HG02840 (cell line): ENCODE measurements around the gene PDE8A.

Experiments
- ATAC-seq: cut with Tn5 transposase; IDR thresholded peaks from one replicate; pipeline ENCODE4 v1.9.1; 2021; ENCODE audit warnings: mild to moderate bottlenecking, moderate library complexity, moderate number of reproducible peaks; ENCODE audit not compliant: unreplicated experiment, low FRiP score

PDE8A gene

DNA sequence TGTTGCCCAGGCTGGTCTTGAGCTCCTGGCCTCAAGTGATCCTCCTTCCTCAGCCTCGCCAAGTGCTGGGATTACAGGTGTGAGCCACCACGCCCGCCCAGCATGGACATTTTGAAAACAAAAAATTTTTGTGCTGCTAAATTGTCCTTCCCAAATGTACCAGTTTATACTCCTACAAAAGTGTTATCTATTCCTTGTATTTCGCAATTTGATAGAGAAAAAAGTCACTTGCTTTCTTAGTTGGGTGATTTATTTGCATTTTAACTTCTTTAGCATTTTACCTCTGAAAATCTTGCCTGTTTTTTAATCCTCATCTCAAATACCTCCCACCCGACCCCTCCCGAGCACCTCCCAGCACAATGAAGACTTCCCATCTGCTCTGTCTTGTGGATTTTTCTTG is 46.8 kb downstream of the PDE8A start:
- ATAC-seq: no peak

DNA sequence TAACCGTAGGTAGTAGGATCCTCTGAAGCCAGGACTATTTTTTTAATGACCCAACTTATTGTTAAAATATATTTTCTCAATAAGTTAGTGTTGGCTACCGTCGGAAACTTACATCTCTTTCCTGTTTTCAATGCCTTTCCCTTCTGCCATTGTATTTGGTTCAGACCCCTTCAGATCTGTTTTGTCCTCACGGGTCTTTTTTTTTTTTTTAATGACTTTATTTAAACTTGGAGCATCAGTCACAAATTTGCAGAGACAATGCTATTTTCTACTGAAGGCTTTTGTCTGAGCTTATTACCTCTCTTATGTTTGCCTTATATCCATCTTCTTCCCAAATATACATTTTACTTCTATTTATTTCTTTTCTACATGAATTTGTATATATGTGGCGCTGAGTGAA is 47.6 kb downstream of the PDE8A start:
- ATAC-seq: no peak

DNA sequence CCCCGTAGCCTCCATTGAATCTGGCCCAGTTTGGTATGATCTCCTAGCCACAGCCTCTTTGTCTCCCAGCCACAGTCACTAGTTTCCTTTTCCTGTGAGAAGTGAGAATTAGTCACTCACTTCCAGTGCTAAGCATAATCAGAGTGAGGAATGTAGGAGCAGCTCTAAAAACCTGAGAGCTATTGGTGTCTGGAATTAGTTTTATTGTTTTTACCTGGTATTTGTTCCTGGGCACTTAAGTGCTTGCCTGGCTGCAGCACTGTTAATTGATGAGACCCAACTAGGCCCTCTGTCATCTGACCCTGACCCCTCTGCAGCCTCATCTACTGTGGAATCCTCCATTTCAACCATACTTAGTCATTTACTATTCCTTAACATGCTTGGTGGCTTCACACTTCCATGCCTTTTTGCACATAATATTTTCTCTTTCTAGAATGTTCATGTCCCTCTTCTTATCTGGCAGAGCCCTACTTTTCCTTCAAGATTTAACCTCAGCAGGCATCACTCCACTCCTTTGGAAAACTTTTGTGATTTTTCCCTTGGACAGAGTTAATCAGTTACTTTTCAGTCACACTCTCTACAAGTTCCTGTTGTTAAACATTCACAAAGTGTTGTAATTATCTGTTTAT is 48.8 kb downstream of the PDE8A start:
- no peak for ATAC-seq

GRCh38 chr15:85031086-85031943 is 49.7 kb downstream of the PDE8A start:
- ATAC-seq: no peak

GRCh38 chr15:85031944-85032558 is 50.4 kb downstream of the PDE8A start:
- no peak for ATAC-seq

- no peak for ATAC-seq
These were observed 51.5 kb downstream of the PDE8A start for GRCh38 chr15:85033148-85033547.

DNA sequence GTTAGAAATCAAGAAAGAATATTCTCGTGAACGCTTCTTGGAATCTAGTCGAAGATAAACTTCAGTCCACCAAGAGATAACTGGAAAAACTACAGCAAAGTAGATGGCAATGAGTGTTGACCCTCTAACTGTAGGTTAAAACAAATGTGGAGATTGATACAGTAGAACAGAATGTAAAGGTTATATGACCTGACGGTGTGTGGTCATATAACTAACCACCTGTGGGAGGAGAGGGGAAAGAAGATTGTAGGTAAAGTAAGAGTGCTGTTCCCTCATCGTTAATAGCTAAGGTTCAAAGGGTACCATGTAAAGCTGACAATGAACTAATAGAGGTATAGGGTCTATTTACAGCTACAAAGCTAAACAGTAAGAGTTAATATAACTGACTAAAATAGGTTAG is 52.6 kb downstream of the PDE8A start:
- ATAC-seq: no peak

GRCh38 chr15:85035980-85036379 is 54.3 kb downstream of the PDE8A start:
- ATAC-seq: no peak

DNA sequence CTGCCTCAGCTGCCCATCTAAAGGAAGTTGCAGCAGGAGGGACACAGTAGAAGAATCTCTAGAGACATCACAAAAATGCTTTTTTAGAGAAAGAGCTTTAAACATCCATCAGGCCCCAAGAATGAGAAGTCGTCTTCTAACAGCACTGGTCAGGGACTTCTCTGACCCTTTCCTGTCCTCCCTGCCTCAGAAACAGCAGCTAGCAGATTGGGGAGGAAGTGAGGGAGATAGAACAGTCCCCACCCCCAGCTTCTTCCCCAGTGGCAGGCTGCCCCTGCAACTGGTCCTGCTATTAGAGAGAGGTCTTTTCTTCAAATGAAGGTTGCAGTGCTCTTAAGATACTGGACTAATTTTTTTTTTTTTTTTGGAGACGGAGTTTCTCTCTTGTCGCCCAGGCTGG is 55.1 kb downstream of the PDE8A start:
- ATAC-seq: no peak

GRCh38 chr15:85037641-85038040 is 56.0 kb downstream of the PDE8A start:
- no peak for ATAC-seq

DNA sequence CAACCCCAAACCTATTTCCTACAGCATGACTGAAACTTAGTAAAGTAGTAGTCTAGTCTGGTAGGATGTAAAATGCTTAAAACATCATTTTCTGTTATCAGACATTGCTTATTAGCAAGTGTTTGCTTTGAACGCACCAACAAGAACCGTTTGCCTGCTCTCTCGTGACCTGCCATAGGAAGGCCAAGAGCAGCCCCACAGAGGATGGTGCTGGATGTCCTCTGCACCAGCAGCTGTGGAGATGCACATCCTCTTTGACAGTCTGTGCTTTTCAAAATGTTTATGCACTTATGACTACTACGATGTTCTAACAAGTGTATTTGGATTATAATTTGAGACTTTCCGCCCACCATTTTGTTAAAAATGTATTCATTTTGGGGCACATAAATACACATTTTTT is 59.6 kb downstream of the PDE8A start:
- ATAC-seq: no peak

DNA sequence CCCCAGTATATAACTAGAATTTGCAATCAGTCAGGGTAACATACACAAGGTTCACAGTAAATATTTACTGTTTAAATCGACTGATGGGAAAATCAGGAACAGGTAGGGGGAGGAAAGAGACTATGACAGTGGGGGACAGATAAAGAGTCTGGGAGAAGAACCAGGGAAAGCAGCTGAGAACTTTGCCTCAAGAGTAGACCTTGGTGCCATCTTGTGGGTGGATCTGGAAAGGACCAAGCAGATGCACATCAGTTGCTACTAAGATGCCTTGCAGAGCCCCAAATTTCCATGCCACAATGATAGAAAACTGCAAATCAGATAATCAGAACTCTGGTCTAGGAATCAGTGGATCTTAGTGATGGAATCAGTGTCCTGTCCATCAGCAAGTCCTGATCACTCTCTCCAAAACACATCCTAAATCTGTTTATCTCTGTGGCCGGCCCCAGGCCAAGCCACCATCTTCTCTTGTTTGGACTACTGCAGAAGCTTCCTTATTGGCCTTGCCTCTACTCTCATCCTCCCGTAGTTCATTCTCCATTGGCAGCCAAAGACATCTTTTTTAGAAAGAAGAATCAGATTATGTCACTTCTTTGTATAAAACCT is 62.7 kb downstream of the PDE8A start:
- no peak for ATAC-seq

DNA sequence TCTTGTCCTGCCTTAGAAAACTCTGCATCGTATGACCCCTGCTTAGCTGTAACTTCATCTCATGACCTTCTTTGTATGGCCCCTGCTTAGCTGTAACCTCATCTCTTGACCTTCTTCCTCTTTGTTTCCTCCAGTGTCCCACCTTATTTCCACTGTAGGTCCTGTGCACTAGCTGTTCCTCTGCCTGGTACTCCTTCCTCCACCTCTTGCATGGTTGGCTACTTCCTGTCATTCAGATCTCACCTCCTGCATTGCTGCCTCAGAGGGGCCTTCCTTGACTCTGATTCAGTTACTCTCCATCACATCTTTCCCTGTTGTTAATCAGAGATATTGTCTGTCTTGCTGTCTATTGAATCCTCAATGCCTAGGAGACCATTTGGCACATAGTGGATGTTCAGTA is 63.2 kb downstream of the PDE8A start:
- ATAC-seq: no peak

- no peak for ATAC-seq
These were observed 64.0 kb downstream of the PDE8A start for GRCh38 chr15:85045615-85046014.

DNA sequence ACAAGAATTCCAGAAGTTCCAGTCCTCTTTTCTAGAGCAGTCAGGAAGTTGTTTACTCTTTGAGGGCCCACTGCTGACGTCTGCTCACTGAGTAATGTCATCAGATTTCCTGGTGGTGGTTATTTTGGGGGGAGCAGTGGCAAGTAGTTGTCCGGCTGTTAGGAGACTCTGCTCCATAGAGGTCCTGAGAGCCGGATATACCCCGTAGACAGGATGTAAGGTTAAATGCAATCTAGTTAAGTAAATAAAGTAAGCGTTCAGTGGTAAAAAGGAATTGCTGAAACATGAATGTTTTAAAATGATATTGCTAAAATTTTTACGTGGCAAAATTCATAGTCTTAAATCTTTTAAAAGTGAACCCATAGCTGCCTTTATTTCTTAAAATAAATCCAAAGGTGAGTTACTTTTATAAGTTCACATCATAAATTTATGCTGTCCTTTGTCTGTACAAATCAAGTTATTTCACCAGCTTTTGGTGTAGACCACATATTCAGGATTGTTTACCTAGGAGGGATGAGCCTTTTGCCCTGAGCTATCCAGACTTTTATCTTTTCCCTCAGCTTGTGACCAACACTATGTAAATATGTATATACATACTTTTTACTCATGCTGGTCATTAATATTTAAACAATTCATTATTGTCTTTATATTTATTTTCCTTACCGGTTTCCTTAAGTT is 65.8 kb downstream of the PDE8A start:
- ATAC-seq: no peak

DNA sequence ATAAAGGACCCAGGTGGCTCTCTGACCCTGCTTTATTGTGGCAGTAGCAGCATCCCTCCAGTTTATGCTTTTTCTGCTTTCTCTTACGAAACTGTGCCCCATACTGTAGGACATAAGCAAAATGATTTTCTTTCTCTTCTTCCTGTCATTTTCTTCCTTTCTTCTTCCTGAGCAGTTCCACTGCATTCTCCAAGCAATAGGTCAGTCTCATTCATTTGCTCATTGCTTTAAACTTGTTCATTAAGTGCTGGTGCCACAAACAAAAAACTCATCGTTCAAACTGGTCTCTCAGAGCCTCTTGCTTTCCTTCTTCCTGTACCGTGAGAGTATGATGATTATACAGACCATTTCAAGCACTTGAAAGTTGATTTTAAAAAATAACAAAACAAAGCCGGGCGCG is 66.8 kb downstream of the PDE8A start:
- no peak for ATAC-seq

GRCh38 chr15:85049805-85050204 is 68.1 kb downstream of the PDE8A start:
- no peak for ATAC-seq

DNA sequence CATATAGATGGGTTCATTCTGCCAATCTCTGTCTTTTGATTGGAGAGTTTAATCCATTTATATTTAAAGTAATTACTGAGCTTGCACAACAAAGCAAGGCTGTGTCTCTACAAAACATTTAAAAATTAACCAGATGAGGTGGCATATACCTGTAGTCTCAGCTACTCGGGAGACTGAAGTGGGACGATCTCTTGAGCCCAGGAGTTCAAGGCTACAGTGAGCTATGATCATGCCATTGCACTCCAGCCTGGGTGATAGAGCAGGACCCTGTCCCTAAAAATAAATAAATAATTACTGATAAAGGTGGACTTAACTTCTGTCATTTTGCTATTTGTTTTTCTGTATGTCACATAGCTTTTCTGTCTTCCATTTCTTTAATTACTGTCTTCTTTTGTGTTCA is 78.1 kb downstream of the PDE8A start:
- ATAC-seq: no peak

- no peak for ATAC-seq
These were observed 80.9 kb downstream of the PDE8A start for GRCh38 chr15:85062560-85062959.

DNA sequence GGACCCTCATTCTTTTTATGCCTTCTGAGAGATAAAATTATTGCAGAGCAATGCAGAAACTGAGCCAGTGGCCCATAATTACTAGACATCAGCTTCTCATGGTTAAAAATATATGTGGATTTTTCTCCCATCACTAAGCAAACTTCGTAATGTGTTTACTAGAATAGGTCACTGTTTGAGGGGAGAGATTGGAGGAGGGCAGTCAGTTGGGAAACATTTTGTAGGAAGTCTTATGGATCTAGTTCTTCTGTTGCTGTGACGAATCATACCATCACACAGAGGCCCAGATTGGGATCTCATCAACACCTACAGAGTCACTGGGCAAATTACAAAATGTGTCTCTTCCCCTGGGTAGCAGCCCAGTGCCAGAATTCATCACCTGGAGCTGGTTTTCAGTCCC is 81.4 kb downstream of the PDE8A start:
- ATAC-seq: no peak
